K562 (cell line): ENCODE data around the gene PDE6H. TPM values are rescaled to one million over a fixed set of nuclear protein-coding genes. Genes with fewer than 3 reads are reported as not detected.

Experiments
- ATAC-seq: fragments of 200-7000 bp; cut with Tn5 transposase; 3 replicates; pipeline ENCODE4 v1.9.1; 2020; ENCODE audit warnings: moderate library complexity
- BruUV-seq: library from RNA; stranded (reverse); fragments of 400-500 nt; replicated peaks from 2 replicates; lab custom pipeline; 2021; lab: Mats Ljungman, UMichigan
- CTCF ChIA-PET: fragments of 300-600 bp; formaldehyde crosslinking; extraction: SDS; loops from one replicate; lab custom pipeline; 2021; ENCODE audit warnings: low intra/inter-chr PET ratio; lab: Yijun Ruan, JAX
- POLR2A ChIA-PET: fragments of 300-600, 350-650 bp; sonication (Branson Sonifier 250); formaldehyde crosslinking; extraction: SDS; loops from one replicate; lab custom pipeline; 2021; ENCODE audit warnings: antibody characterized with exemption, inconsistent platforms; lab: Yijun Ruan, JAX
- DNase-seq, 4 experiments: peaks; one replicate each; pipeline versions ENCODE4 v3.0.0 to v3.0.0-alpha.2; 2011 to 2018; ENCODE audit warnings: low spot score in 3 of 4, mixed read lengths in 3 of 4; ENCODE audit errors: extremely low read depth in 1 of 4
- FAIRE-seq: peaks from 2 replicates; lab custom pipeline; 2011; peaks lifted over from hg19 to GRCh38; lab: Jason Lieb, UNC
- H2AFZ ChIP-seq: 2 replicates; pipeline ENCODE4 v1.6.0; 2011; ENCODE audit warnings: low read depth, low read length, control low read depth, inconsistent platforms
- H3K27ac ChIP-seq: fragments of 200-600 bp; 3 replicates; pipeline ENCODE4 v1.8.0; 2011; ENCODE audit warnings: low read depth, mild to moderate bottlenecking, control low read depth, inconsistent platforms, low read length, moderate library complexity, mixed read lengths; ENCODE audit errors: extremely low read depth
- H3K27me3 ChIP-seq, 2 experiments: fragments of 300-600 bp in 1 of 2; 2 replicates in 1 of 2; 3 replicates in 1 of 2; pipeline versions ENCODE4 v1.6.0 to v1.8.0; 2011; ENCODE audit warnings: inconsistent platforms in 2 of 2, low read length in 2 of 2, mild to moderate bottlenecking in 1 of 2, mixed read lengths in 1 of 2, moderate library complexity in 1 of 2; ENCODE audit not compliant: control insufficient read depth in 2 of 2, insufficient read depth in 2 of 2
- H3K36me3 ChIP-seq: fragments of 300-600 bp; 3 replicates; pipeline ENCODE4 v1.8.0; 2011; ENCODE audit warnings: mild to moderate bottlenecking, low read length, inconsistent platforms; ENCODE audit not compliant: control insufficient read depth, insufficient read depth
- H3K4me1 ChIP-seq, 2 experiments: fragments of 200-600 bp in 1 of 2; replicated peaks in 1 of 2; 2 replicates in 1 of 2; 3 replicates in 1 of 2; pipeline versions ENCODE4 v1.5.1 to v1.8.0; 2011; ENCODE audit warnings: inconsistent platforms in 2 of 2, low read length in 2 of 2, mild to moderate bottlenecking in 1 of 2, mixed read lengths in 1 of 2, moderate library complexity in 1 of 2; ENCODE audit not compliant: control insufficient read depth in 2 of 2, insufficient read depth in 2 of 2
- H3K4me2 ChIP-seq: 2 replicates; pipeline ENCODE4 v1.6.1; 2011; ENCODE audit warnings: low read length, control low read depth, inconsistent platforms, mixed read lengths; ENCODE audit not compliant: insufficient read depth
- H3K4me3 ChIP-seq: fragments of 200-600 bp; sonication (generic), shearing (Covaris generic); 2 replicates; pipeline ENCODE4 v1.5.1; 2016; ENCODE audit warnings: control low read depth, inconsistent platforms
- H3K79me2 ChIP-seq: fragments of 200-600 bp; 3 replicates; pipeline ENCODE4 v1.8.0; 2011; ENCODE audit warnings: low read length, inconsistent platforms; ENCODE audit not compliant: control insufficient read depth, insufficient read depth
- H3K9ac ChIP-seq, 2 experiments: 2 replicates each; pipeline versions ENCODE4 v1.6.0 to v1.6.1; 2011; ENCODE audit warnings: low read depth in 2 of 2, low read length in 2 of 2, control low read depth in 1 of 2, inconsistent platforms in 1 of 2, mild to moderate bottlenecking in 1 of 2, mixed read lengths in 1 of 2; ENCODE audit not compliant: insufficient read depth in 1 of 2
- H3K9me1 ChIP-seq: one replicate; pipeline ENCODE4 v1.6.0; 2011; ENCODE audit warnings: inconsistent platforms, mild to moderate bottlenecking, low read length, moderate library complexity; ENCODE audit not compliant: control insufficient read depth, insufficient read depth
- H3K9me3 ChIP-seq: replicated peaks from 2 replicates; pipeline ENCODE4 v1.5.1; 2011; ENCODE audit warnings: low read depth, low read length, inconsistent platforms; ENCODE audit not compliant: control insufficient read depth, insufficient read depth
- H4K20me1 ChIP-seq: replicated peaks from 2 replicates; pipeline ENCODE4 v1.6.1; 2011; ENCODE audit warnings: low read length, inconsistent platforms, mixed read lengths; ENCODE audit not compliant: control insufficient read depth, insufficient read depth
- CEBPG ChIP-seq, 3 experiments: fragments of 200-800 bp in 1 of 3; sonication (Bioruptor generic) in 1 of 3; sonication (generic) in 1 of 3; formaldehyde crosslinking in 1 of 3; IDR thresholded peaks in 2 of 3; conservative IDR thresholded peaks in 1 of 3; 2 replicates each; pipeline versions ENCODE4 v1.6.1 to v1.8.0; 2016 to 2022; ENCODE audit warnings: missing compliant biosample characterization in 2 of 3, missing genetic modification characterization in 2 of 3, mild to moderate bottlenecking in 1 of 3, missing genetic modification reagents in 1 of 3
- CHD4 ChIP-seq: fragments of 200-600 bp; sonication (generic); IDR thresholded peaks from 3 replicates; pipeline ENCODE4 v1.6.1; 2012; ENCODE audit warnings: low read depth, mild to moderate bottlenecking, mixed read lengths, low read length, inconsistent platforms; ENCODE audit not compliant: insufficient read depth, insufficient replicate concordance, poor library complexity, severe bottlenecking
- FOXJ2 ChIP-seq: fragments of 200-800 bp; sonication (Bioruptor generic); IDR thresholded peaks from 2 replicates; pipeline ENCODE4 v1.6.1; 2016; ENCODE audit warnings: missing genetic modification characterization, missing compliant biosample characterization
- JUND ChIP-seq, 2 experiments: IDR thresholded peaks; 2 replicates in 1 of 2; 3 replicates in 1 of 2; pipeline ENCODE4 v1.6.1; 2011; ENCODE audit warnings: borderline replicate concordance in 2 of 2, low read depth in 2 of 2, low read length in 2 of 2, improper control_type of control experiment in 1 of 2, missing biosample characterization in 1 of 2, missing genetic modification characterization in 1 of 2, missing genetic modification reagents in 1 of 2
- KDM5B ChIP-seq: fragments of 200-600 bp; sonication (generic); IDR thresholded peaks from 2 replicates; pipeline ENCODE4 v1.6.1; 2012; ENCODE audit warnings: low read depth, mild to moderate bottlenecking, moderate library complexity, low read length, control low read depth, inconsistent platforms; ENCODE audit not compliant: insufficient replicate concordance
- MCM7 ChIP-seq, 2 experiments: fragments of 450-650 bp; IDR thresholded peaks; 2 replicates each; pipeline ENCODE4 v1.6.1; 2016 to 2018
- MXI1 ChIP-seq: IDR thresholded peaks from 2 replicates; pipeline ENCODE4 v1.6.1; 2011; ENCODE audit warnings: low read depth, mild to moderate bottlenecking, improper control_type of control experiment, low read length
- NCOA6 ChIP-seq: fragments of 450-650 bp; IDR thresholded peaks from 2 replicates; pipeline ENCODE4 v1.6.1; 2017; ENCODE audit warnings: mild to moderate bottlenecking
- NR0B1 ChIP-seq: fragments of 450-650 bp; IDR thresholded peaks from one replicate; pipeline ENCODE4 v1.6.1; 2018; ENCODE audit warnings: mild to moderate bottlenecking, moderate library complexity; ENCODE audit not compliant: partially characterized antibody
- RB1 ChIP-seq: fragments of 450-650 bp; IDR thresholded peaks from 2 replicates; pipeline ENCODE4 v1.6.1; 2017; ENCODE audit warnings: low read depth, mild to moderate bottlenecking
- RBM25 ChIP-seq: fragments of 200-400 bp; formaldehyde crosslinking; IDR thresholded peaks from 2 replicates; pipeline ENCODE4 v1.6.1; 2018; ENCODE audit warnings: low read length, low read depth, moderate library complexity; ENCODE audit not compliant: severe bottlenecking
- SMARCA4 ChIP-seq: fragments of 450-650 bp; IDR thresholded peaks from 2 replicates; pipeline ENCODE4 v1.6.1; 2016
- SMARCA5 ChIP-seq: fragments of 450-650 bp; IDR thresholded peaks from 2 replicates; pipeline ENCODE4 v1.6.1; 2016
- SRSF1 ChIP-seq: fragments of 200-400 bp; formaldehyde crosslinking; IDR thresholded peaks from 2 replicates; pipeline ENCODE4 v1.6.1; 2017; ENCODE audit warnings: mild to moderate bottlenecking, low read depth, low read length, moderate library complexity
- SRSF7 ChIP-seq: fragments of 200-400 bp; formaldehyde crosslinking; optimal IDR thresholded peaks from 2 replicates; pipeline ENCODE3; 2017; ENCODE audit warnings: mild to moderate bottlenecking, low read depth, low read length
- TAF7 ChIP-seq: fragments of 450-650 bp; IDR thresholded peaks from 2 replicates; pipeline ENCODE4 v1.6.1; 2016; ENCODE audit warnings: missing genetic modification characterization, missing compliant biosample characterization
- ZNF766 ChIP-seq: fragments of 200-800 bp; sonication (Bioruptor generic); conservative IDR thresholded peaks from 2 replicates; pipeline ENCODE4 v1.6.1; 2016; ENCODE audit warnings: missing genetic modification characterization, missing compliant biosample characterization
- ZNF785 ChIP-seq: fragments of 250-450 bp; sonication (Bioruptor Pico); IDR thresholded peaks from 2 replicates; pipeline ENCODE4 v1.4.0; 2020; ENCODE audit warnings: mild to moderate bottlenecking
- WGBS: fragments of 100-300 bp; shearing (Covaris generic); methylation state at CpG from one replicate; pipeline ENCODE4 v1.1.6; 2016; ENCODE audit warnings: low coverage, mixed read lengths; ENCODE audit not compliant: insufficient coverage; ENCODE audit errors: missing lambda C conversion rate; 5-methylcytosine and 5-hydroxymethylcytosine counted together
- in situ Hi-C: fragments of 300-500 bp; cut with MboI; formaldehyde crosslinking; loops from 4 replicates; pipeline ENCODE4 v1.15.0; 2018; ENCODE audit warnings: inconsistent platforms, mixed read lengths
- intact Hi-C: fragments of 100-400 bp; cut with micrococcal nuclease; formaldehyde crosslinking; loops from 2 replicates; pipeline ENCODE4 v1.14.2; 2022
- polyA plus RNA-seq, 8 experiments: library from polyadenylated mRNA; depleted of rRNA in 4 of 8; stranded (reverse) in 5 of 8; unstranded in 3 of 8; fragments of >200 nt; fragmentation: Nextera tagmentation in 2 of 8; fragmentation: Illumina TruSeq in 1 of 8; extraction: Ambion mirVana in 2 of 8; extraction: Trizol in 1 of 8; gene quantifications; 2 replicates each; pipeline versions ENCODE4 v1.2.1 to v1.2.3, GENCODE V29; 2011 to 2014; ENCODE audit warnings: inconsistent platforms in 1 of 8, missing spikeins in 1 of 8
- total RNA-seq, 7 experiments: library from RNA; depleted of rRNA in 6 of 7; stranded (reverse); fragments of >200 nt in 6 of 7; fragmentation: Illumina TruSeq in 2 of 7; extraction: Trizol in 2 of 7; gene quantifications; 2 replicates each; pipeline versions ENCODE4 v1.2.1 to v1.2.3, GENCODE V29; 2011 to 2021; ENCODE audit warnings: low replicate concordance in 1 of 7

The PDE6H gene
- total and polyA plus RNA-seq, 9 of the 15 experiments (the other 6 are each of a cell fraction or from before 2014, with no cell fraction given) = 0.15 TPM; not detected in 8

GRCh38 chr12:14954269-14954668, 18.6 kb upstream of the PDE6H start (continued):
- TF ChIP-seq SRSF7 (no peak), CHD4 (no peak), KDM5B (no peak), SRSF1 (no peak), MCM7 (IDR thresholded peaks at IDR 0.05) (no peak), SMARCA4 (no peak), ZNF785 (CRISPR knock-in tag) (no peak), JUND (IDR thresholded peaks at IDR 0.05; ENCODE audit: borderline replicate concordance, low read depth, low read length) (no peak), JUND (tag; IDR thresholded peaks at IDR 0.05; ENCODE audit: borderline replicate concordance, low read depth, low read length) (no peak), FOXJ2 (tag) (no peak), RB1 (no peak)
- TF ChIP-seq, all 486 proteins: peak for 0

GRCh38 chr12:14956024-14956891, 16.6 kb upstream of the PDE6H start:
- ChIA-PET CTCF (no interaction called here), POLR2A (interaction anchor here (0.7 kb wide), 2 partner anchors 9 to 10 kb away, joined by 3 read pairs; no protein-coding TSS in a partner anchor)
- no peak overlapping the region for H3K4me2 ChIP-seq
- FAIRE-seq = no peak
- DNase-seq = no peak
- H2AFZ ChIP-seq = no peak overlapping the region
- no peak overlapping the region for H3K4me3 ChIP-seq
- H3K9me1 ChIP-seq = no peaks in the 10 kb centered on the region
- H3K4me1 ChIP-seq = no peaks in the 10 kb centered on the region; a peak in 2 of 5 replicates
- 30% methylated on average over 7 of the region's 9 CpGs for WGBS
- no peak for ATAC-seq
- in situ Hi-C loops = loop anchor here (25.0 kb wide), 1 partner anchor 744 kb away; no protein-coding TSS in a partner anchor
- H3K27me3 ChIP-seq = no peaks in the 10 kb centered on the region
- no TSS peak for BruUV-seq
- H3K36me3 ChIP-seq = no peaks in the 10 kb centered on the region
- H3K79me2 ChIP-seq = no peaks in the 10 kb centered on the region
- H3K27ac ChIP-seq = no peak overlapping the region
- intact Hi-C loops = no loop called here
- no peak overlapping the region for H3K9ac ChIP-seq
- H3K9me3 ChIP-seq = no peaks in the 10 kb centered on the region
- TF ChIP-seq SMARCA5 (no peak), NR0B1 (no peak), MXI1 (no peak), TAF7 (no peak), RBM25 (peak; percentile 5), CEBPG (CRISPR knock-in tag; IDR thresholded peaks at IDR 0.05) (no peak), CEBPG (tag; conservative IDR thresholded peaks at IDR 0.05 in 1 of 2, IDR thresholded peaks at IDR 0.05 in 1 of 2) (no peak), NCOA6 (no peak), ZNF766 (CRISPR knock-in tag) (no peak)
- TF ChIP-seq, all 486 proteins: peak for 1
- no peaks in the 10 kb centered on the region for H4K20me1 ChIP-seq
